Measurements from ENCODE around the gene WBP1L.
"Not testable (repeated sequence)": the region's sequence is repeated elsewhere in the genome, so short reads cannot be mapped to it uniquely, and the experiment has no call there.

WBP1L gene

DNA sequence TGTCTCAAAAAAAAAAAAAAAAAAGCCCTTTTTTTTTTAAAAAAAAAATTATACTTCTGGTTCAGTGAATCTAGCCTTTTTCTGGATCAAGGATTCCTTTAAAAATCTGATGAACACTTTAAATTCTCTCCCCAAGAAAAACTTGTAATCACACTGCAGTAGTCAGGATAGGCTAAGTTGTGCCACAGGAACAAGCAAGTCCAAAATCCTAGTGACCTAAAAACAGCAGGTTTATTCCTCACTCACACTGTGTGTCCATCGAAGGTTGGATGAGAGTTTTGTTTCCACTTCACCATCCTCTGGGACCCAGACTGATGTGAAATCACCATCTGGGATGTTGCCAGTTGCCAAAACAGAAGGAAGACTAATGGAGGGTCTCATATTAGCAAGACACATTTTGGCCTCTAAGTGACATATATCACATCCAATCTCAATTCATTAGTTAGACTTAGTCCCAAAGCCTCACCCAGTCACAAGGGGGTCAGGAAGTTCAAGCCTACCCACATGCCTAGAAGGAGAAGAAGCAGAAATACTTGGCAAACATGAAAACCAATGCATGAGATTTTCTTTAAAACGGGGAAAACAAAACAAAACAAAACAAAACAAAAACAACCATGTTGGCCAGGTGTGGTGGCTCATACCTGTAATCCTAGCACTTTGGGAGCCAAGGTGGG, 60.8 kb downstream of the WBP1L start:
- DNase-seq (ENCODE audit: low spot score): no peak

DNA sequence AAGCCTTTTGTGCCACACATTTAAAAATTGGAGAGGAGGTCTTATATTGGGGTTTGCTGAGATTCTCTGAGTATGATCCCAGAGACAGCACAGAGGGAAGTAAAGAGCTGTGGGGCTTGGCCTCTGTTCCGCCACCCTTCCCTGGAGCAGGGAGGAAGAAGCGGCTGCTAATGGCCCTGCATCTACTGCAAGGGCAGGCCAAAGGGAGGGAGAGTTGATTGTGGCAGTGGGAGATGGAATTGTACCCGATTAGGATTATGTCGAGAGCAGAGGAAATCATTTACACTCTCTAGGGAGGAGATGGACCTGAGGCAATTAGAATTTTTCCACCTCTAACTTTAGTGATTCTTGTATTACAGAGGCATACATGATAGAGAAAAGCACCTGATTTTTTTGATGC, 64.6 kb downstream of the WBP1L start:
- no peak for DNase-seq (ENCODE audit: low spot score)

DNA sequence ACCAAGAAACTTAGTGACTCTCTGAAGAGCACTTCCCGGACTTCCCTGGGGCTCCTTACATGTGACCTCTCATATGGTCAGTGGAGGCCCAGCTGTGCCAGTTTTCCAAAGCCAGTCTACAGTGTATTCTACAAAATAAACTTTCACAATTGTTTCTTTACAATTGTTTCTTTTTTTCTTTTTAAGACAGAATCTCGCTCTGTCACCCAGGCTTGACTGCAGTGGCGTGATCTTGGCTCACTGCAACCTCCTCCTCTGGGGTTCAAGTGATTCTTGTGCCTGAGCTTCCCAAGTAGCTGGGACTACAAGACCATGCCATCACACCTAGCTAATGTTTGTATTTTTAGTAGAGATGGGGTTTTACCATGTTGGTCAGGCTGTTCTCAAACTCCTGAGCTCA, 67.6 kb downstream of the WBP1L start:
- no peak for DNase-seq (ENCODE audit: low spot score)

DNA sequence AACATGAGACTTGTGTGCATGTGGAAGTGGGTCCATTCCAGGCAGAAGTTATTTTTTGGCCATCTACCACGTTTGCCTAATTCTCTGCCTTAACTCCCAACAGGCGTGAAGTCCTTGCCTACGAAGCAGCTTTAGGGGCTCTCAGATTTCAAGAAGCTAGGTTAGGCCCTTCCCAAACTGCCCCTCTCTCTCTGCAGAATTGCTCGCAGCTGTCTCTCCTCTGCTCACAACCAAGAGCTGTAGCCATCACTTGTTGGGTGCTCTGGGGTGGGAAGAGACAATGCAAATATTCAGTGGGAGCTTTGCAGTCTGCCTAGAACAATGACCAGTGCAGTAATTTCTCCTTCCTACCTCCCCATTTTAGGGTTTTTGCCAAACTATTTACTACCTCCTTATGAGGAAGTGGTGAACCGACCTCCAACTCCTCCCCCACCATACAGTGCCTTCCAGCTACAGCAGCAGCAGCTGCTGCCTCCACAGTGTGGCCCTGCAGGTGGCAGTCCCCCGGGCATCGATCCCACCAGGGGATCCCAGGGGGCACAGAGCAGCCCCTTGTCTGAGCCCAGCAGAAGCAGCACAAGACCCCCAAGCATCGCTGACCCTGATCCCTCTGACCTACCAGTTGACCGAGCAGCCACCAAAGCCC, 68.6 kb downstream of the WBP1L start:
- DNase-seq (ENCODE audit: low spot score): no peak

DNA sequence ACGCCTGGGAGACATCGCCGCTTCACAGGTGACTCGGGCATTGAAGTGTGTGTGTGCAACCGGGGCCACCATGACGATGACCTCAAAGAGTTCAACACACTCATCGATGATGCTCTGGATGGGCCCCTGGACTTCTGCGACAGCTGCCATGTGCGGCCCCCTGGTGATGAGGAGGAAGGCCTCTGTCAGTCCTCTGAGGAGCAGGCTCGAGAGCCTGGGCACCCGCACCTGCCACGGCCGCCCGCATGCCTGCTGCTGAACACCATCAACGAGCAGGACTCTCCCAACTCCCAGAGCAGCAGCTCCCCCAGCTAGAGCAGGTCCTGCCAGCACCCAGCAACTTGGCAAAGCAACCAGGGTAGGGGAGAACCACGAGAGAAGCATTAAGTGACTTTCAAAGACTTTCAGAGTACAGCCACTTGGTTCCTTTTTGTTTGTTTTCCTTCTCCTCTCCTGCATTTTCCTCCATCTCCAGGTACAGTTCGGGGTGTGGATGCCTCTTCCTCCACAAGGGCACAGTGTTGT, 69.3 kb downstream of the WBP1L start:
- no peak for DNase-seq (ENCODE audit: low spot score)

DNA sequence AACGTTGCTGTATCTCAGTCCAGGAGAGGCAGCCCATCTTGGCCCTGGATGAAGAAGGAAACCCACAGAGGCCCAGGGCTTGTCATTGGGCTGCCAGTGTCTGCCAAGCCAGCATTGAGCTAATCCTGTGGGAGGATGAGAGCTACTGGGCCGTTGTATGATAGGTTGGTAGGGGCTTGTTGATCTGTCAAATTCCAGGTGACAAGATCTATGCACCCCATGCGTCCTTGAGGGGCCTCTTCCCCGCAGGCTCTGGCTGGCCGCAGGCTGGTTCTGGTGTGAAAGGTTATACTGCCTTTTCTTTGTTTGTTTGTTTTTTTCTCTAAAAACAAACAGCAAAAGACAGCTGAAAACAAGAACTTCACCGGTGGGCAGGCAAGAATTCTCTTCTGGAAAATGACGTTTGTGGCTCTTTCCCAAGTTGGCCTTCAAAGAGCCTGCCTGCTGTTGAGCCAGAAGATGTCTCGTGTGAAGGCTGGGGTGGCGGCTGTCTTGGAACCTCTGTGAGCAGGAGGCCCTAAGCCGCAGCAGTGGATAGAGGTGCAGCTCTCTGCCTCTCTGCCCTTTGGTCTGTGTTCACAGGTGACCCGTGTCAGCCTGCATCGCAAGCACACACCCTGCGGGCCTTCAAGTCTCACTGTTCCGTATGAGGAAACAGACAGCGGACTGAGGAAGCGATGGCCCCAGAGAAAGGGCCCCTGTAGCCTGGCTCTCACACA, 70.1 kb downstream of the WBP1L start:
- DNase-seq (ENCODE audit: low spot score): no peak

DNA sequence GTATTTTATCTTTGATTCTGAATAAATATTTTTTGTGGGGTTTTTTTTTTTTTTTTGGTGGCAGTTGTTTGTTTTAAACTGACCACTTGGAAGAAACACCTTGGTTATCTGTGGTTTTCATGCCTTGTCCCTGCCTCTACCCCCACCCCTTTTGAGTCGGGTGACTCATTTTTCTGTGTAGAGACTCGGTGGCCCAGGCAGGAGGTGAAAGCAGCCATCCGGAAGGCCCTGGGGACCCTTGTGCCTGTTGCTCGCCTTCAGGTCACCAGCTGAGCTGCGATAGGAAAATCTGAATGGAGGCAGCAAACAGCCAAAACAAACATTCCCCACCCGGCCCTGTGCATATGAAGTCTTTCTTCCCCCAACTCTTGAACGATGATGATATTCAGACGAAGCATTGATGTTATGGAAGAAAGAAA, 70.7 kb downstream of the WBP1L start:
- DNase-seq (ENCODE audit: low spot score): no peak

DNA sequence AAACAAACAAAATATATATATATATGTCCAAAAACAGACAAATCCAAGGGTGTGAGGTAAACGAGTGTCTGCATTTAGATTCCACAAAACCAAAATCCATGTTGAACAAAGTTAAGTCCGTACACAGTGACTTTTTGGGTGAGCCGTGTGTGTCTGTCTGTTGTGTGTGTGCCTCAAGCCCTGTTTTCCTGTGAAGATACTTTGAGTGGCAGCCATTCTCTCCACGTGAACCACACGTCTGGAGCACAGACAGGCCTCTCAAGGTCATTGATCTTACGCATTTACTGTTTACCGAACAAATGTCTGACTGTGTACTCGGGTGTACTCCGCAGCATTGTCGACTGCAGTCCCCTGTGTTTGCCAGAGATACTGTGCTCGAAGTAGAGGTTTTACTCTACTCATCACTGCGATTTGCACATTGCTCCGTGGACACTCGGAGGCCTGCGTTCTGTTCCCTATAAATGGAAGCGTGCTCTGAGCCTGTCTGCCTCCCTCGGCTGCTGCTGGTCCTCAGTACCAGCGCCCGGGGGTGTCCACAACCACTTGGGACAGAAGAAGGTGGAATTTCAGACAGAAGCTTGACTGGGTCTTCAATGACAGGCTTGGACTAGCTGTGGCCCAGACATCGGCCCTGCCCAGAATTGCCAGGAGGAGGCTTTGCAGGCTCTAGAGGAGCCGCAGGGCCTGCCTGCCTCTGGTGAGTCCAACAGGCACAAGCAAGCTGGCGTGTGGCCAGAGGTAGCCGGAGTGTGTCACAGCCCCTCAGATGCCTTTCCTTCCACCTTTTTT, 71.3 kb downstream of the WBP1L start:
- DNase-seq (ENCODE audit: low spot score): no peak

DNA sequence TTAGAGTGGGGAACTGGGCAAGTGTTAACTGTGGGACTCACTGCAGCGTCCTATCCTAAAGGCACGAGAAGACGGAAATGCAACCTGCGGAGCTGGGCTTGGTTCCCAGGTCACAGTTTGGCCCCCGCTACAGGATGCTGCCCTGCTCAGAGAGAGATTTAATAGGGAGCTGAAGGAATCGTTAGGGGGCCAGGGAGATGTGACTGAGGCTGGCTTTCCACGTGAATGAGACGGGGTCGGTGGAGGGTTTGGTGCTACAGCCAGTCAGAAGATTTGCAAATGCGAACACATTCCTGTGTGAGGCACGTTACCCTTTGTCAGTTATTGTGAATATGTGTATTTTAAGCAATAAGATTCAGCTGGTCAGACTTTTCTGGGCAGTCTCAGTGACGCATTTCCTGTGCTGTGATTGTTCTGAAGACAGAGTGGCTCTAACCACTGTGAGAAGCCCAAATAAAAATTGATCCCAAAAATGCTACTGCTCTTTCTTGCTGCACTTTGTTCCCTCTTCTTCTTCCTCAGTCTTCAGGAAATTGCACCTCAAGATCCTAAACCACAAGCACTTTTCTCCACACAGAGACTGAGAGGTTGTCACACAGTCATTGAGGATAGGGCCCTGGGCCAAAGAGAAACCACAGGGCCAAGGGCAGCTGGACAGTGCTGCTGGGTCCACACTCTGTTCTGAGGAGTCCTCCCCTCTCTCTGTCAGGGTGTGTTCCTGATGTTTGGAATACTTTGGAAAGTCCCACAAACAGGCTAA, 72.2 kb downstream of the WBP1L start:
- DNase-seq (ENCODE audit: low spot score): no peak

DNA sequence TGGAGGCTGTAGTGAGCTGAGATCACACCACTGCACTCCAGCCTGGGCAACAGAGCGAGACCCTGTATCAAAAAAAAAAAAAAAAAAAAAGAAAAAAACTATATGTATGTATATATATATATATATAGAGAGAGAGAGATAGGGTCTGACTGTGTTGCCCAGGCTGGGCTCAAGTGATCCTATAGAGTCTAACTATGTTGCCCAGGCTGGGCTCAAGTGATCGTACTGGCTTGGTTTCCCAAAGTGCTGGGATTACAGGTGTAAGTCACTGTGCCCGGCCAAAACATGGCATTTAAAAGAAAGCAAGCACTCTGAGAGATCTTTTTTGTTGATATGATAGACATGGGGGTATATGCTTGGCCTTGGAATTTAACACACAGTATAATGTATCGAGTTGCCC, 73.4 kb downstream of the WBP1L start:
- DNase-seq (ENCODE audit: low spot score): no peak

DNA sequence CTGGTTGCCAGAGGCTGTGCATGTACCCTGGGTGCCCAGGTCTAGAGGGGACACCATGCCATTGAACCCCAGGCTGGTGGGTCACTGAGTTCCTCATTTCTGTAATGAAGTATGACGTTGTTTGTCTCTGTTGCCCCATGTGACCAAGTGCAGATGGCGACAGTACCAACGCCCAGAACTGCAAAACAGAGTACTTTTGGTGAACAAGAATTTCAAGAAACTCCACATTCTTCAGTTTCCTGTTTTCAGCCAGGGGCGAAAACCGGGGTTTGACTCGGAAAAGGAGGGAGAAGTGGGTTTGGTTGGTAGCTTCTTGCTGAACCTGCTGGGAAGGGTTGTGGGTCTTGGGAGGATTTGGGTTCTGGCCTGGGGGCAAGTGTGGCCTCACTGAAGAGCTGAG, 75.3 kb downstream of the WBP1L start:
- no peak for DNase-seq (ENCODE audit: low spot score)

DNA sequence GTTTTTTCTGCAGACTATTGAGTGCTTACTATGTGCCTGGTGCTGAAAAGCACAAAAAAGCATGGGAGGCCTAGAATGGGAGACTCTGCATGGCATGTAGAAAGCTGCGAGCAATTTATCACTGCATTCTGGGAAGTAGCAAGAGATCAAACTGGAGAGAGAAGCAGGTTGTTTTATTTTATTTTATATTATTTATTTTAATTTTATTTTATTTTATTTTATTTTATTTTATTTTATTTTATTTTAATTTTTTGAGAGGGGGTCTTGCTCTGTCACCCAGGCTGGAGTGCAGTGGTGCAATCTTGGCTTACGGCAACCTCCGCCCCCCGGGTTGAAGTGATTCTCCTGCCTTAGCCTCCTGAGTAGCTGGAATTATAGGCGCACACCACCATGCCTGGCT, 76.3 kb downstream of the WBP1L start:
- not testable (repeated sequence) for DNase-seq (ENCODE audit: low spot score)

DNA sequence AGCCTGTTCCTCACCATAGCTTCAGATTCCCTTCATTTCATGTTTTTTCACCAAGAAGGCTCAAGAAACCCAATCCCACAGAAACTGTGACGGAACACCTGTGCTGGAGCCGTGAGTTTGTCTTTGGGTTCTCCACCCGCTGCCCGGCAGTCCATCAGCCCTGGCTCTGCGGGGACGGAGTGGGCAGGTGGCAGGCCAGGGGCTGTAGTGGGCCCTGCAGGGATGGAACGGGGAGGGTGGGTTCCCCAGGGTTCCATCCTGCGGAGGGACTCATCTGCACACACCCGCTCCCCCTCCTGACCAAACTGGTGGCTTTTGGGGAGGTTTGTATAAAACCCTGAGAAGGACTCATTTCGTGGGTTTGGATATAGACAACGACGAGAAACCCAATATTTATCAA, 78.5 kb downstream of the WBP1L start:
- no peak for DNase-seq (ENCODE audit: low spot score)

DNA sequence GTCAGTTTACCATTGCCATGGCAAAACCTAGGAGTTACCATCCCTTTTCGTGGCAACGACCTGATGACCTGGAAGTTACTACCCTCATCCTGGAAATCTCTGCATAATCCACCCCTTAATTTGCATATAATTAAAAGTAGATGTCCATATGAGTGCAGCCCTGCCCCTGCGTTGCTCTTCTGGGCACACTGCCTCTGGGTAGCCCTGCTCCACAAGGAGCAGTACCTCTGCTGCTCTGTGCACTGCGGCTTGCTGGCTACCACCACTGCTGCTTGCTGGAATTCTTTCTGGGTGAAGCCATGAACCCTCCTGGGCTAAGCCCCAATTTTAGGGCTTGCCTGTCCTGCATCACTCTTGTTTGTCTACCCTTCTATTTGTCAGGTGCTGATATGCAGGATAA, 80.9 kb downstream of the WBP1L start:
- no peak for DNase-seq (ENCODE audit: low spot score)

DNA sequence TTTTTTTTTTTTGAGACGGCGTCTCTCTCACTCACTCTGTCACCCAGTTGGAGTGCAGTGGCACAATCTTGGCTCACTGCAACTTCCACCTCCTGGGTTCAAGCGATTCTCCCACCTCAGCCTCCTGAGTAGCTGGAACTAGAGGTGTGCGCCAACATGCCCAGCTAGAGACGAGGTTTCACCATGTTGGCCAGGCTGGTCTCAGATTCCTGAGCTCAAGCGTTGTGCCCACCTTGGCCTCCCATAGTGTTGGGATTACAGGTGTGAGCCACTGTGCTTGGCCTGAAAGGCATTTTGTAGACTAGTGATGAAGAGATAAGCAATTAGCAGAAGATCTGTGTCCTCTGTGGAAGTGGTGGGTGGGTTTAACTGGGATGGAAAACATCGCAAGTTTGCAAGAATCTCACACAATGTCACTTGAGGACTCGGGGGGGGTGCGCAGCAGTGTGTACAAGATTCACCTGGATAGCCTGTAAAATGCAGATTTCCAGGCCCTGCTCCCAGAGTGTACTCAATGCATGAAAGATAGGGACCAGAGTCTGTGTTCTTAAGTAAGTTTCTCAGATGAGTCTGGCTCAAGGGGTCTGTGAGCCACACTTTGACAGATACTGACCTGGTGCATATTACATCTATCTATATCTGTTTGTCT, 82.5 kb downstream of the WBP1L start:
- no peak for DNase-seq (ENCODE audit: low spot score)

DNA sequence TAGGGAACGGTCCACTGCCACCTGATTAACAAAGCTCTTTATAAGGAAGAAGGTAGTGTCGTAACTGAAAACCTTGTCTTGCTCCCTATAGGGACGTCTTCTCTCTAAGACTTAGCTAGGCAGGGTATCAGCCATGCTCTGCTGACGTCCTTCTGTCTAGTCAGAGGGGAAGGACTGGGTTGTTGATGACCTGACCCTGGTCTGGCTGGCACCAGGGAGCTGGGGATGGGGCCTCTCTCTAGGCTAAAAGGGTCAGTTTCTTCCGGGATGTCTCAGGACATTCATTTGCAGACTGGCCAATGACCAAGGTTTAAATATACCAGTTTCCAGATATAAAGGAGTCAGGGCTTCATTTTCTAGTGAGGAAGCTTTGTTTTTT, 83.8 kb downstream of the WBP1L start:
- no peak for DNase-seq (ENCODE audit: low spot score)

DNA sequence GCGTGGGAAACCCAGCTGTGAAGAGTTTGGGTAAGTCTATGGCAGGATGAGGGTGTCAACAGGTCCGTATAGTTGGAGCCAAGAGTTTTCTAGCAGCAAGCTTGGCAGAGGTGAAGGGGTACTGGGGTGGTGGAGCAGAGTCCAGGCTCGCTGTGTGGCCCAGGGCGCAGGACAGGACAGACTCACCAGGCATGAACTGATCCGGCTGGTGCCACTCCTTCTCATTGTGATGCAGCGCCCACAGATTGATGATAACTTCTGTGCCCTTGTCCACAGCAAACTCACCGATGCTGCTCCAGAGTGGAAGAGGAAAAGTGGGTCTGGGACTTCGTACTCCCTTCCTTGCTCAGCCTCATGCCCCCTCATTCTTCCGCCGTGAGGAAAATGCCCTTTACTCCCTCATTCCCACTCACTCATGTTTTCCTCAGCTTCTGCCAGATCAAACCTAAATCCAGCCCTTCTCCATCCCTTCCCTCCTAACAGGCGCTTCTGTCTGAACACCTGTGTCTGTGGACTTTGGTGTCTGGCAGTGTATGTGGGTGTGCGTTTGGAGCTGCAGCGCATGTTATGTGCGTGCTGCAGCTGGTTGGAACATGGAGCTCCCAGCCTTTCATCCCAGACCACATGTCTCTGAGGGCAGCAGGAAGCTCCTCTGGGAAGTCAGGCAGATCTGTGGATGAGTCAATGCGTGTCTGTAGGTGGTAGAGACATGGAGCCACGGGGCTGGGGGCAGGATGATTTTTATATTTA, 87.7 kb downstream of the WBP1L start:
- DNase-seq (ENCODE audit: low spot score): no peak

DNA sequence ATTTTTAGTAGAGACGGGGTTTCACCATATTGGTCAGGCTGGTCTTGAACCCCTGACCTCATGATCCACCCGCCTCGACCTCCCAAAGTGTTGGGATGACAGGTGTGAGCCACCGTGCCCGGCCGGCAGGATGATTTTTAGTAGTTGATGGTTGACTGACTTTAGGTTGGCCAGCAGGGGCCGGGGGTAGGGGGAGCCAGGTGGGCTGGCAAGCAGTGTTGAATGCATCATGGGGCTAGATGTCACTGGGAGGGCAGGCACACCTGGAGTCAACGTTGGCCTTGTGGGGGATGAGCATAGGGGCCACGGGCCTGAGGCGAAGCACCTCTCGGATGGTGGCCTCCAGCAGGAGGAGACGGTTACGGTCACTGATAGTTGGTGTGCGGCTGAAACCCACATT, 88.5 kb downstream of the WBP1L start:
- no peak for DNase-seq (ENCODE audit: low spot score)

DNA sequence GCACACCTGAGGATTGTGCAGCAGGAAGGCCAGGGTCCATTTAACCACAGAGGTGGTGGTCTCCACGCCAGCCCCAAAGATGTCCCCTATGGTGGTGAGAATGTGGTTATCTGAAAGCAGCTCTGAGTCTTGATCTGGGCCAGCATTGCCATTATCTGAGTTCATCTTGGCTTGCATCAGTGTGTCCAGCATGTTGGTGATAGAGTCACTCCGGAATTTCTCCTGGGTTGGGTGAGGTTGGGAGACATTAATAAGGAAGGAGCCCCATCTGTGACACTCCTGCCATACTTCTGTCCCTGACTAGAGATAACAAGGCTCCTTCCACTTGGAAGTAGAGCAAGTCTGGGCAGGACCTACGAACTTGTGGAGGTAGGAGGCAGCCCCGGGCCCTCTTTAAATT, 89.2 kb downstream of the WBP1L start:
- no peak for DNase-seq (ENCODE audit: low spot score)

DNA sequence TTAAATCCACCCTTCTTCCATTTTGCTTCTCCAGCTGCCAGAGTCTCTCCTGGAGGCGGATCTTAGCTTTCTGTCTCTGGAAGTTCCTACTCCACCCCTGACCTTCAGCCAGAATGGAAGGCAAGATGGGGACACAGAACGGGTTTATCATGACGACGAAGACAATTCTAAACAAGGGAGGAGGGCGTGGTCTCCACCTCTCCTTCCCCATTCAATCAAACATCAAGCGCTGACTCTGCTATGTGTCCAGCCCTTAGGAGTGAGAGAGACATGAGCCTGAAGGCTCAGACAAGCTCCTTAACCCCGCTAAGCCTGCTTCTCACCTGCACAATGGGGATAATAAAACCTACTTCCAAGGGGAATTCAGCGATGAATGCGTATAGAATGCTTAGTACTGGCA, 90.4 kb downstream of the WBP1L start:
- no peak for DNase-seq (ENCODE audit: low spot score)

Measured in SK-N-DZ (cell line).